WTC11 (cell line): Measurements from ENCODE around the gene CYP51A1. TPM values are rescaled to one million over a fixed set of nuclear protein-coding genes. Genes with fewer than 3 reads are reported as not detected.

ENCODE experiments used
- ATAC-seq: fragments of 200-7000 bp; cut with Tn5 transposase; 2 replicates; pipeline ENCODE4 v1.10.0; 2021; ENCODE audit warnings: mild to moderate bottlenecking, moderate library complexity
- CTCF ChIA-PET: fragments of 300-600 bp; sonication (Branson Sonifier 250); formaldehyde crosslinking; loops from one replicate; lab custom pipeline; 2021; ENCODE audit warnings: antibody characterized with exemption; lab: Charles Lee
- POLR2A ChIA-PET: fragments of 350-600 bp; sonication (Branson Sonifier 250); formaldehyde crosslinking; loops from one replicate; lab custom pipeline; 2021; ENCODE audit warnings: antibody characterized with exemption; lab: Charles Lee
- DNase-seq: peaks from one replicate; pipeline ENCODE4 v3.0.0; 2021; ENCODE audit warnings: low spot score
- H3K27ac Mint-ChIP-seq: 2 replicates; pipeline ENCODE4 v1.8.0; 2021; ENCODE audit warnings: mixed read lengths
- H3K27me3 Mint-ChIP-seq: 2 replicates; pipeline ENCODE4 v1.8.0; 2021; ENCODE audit warnings: low read depth, mild to moderate bottlenecking, moderate library complexity, mixed read lengths
- H3K36me3 Mint-ChIP-seq: 2 replicates; pipeline ENCODE4 v1.8.0; 2021; ENCODE audit warnings: mixed read lengths
- H3K4me1 Mint-ChIP-seq: 2 replicates; pipeline ENCODE4 v1.8.0; 2022; ENCODE audit warnings: mixed read lengths
- H3K4me3 Mint-ChIP-seq: 2 replicates; pipeline ENCODE4 v1.8.0; 2021; ENCODE audit warnings: mild to moderate bottlenecking, moderate library complexity, mixed read lengths
- H3K9me3 Mint-ChIP-seq: 2 replicates; pipeline ENCODE4 v1.8.0; 2021; ENCODE audit warnings: mixed read lengths
- CREM ChIP-seq: sonication (generic); formaldehyde crosslinking; IDR thresholded peaks from 2 replicates; pipeline ENCODE4 v1.8.1; 2022; ENCODE audit warnings: mild to moderate bottlenecking, missing genetic modification reagents, moderate library complexity
- ETV6 ChIP-seq: sonication (generic); formaldehyde crosslinking; IDR thresholded peaks from 2 replicates; pipeline ENCODE4 v1.8.1; 2022; ENCODE audit warnings: mild to moderate bottlenecking, missing genetic modification reagents
- IRF2 ChIP-seq: sonication (generic); formaldehyde crosslinking; IDR thresholded peaks from 2 replicates; pipeline ENCODE4 v1.8.0; 2022; ENCODE audit warnings: low read depth, missing genetic modification reagents, borderline replicate concordance
- TEAD4 ChIP-seq: sonication (generic); formaldehyde crosslinking; IDR thresholded peaks from 2 replicates; pipeline ENCODE4 v1.8.0; 2022; ENCODE audit warnings: mild to moderate bottlenecking, missing genetic modification reagents
- TP53 ChIP-seq: sonication (generic); formaldehyde crosslinking; IDR thresholded peaks from 2 replicates; pipeline ENCODE4 v1.8.1; 2023; ENCODE audit warnings: mild to moderate bottlenecking, missing genetic modification reagents
- ZNF121 ChIP-seq: sonication (generic); formaldehyde crosslinking; IDR thresholded peaks from 2 replicates; pipeline ENCODE4 v1.8.0; 2023; ENCODE audit warnings: missing genetic modification reagents
- ZNF138 ChIP-seq: sonication (generic); formaldehyde crosslinking; conservative IDR thresholded peaks from 2 replicates; pipeline ENCODE4 v1.8.1; 2022; ENCODE audit warnings: mild to moderate bottlenecking, moderate library complexity, missing genetic modification reagents
- ZNF219 ChIP-seq: sonication (generic); formaldehyde crosslinking; IDR thresholded peaks from 2 replicates; pipeline ENCODE4 v1.8.0; 2023; ENCODE audit warnings: missing genetic modification reagents, mild to moderate bottlenecking, borderline replicate concordance
- total RNA-seq: library from RNA; stranded (reverse); gene quantifications from 3 replicates; pipeline ENCODE4 v1.2.3, GENCODE V29; 2021
- TF ChIP-seq, protein P1 (sequence below): sonication (generic); formaldehyde crosslinking; IDR thresholded peaks from 2 replicates; pipeline ENCODE4 v1.8.0; 2023; ENCODE audit warnings: missing genetic modification reagents, mild to moderate bottlenecking, borderline replicate concordance
- TF ChIP-seq, protein P2 (sequence below): fragments of 250-450 bp; sonication (Bioruptor Pico); IDR thresholded peaks from 2 replicates; pipeline ENCODE4 v1.9.0; 2021; ENCODE audit warnings: mild to moderate bottlenecking
- TF ChIP-seq, protein P3 (sequence below): sonication (generic); formaldehyde crosslinking; IDR thresholded peaks from 2 replicates; pipeline ENCODE4 v1.8.0; 2022; ENCODE audit warnings: mild to moderate bottlenecking, missing genetic modification reagents
- TF ChIP-seq, protein P4 (sequence below): fragments of 250-450 bp; sonication (Bioruptor Pico); IDR thresholded peaks from 2 replicates; pipeline ENCODE4 v1.8.0; 2021; ENCODE audit warnings: mild to moderate bottlenecking
- TF ChIP-seq, protein P5 (sequence below): sonication (generic); formaldehyde crosslinking; IDR thresholded peaks from 2 replicates; pipeline ENCODE4 v1.8.1; 2023; ENCODE audit warnings: mild to moderate bottlenecking, missing genetic modification reagents, moderate library complexity
- TF ChIP-seq, protein P6 (sequence below): fragments of 200-600 bp; IDR thresholded peaks from 2 replicates; pipeline ENCODE4 v1.8.0; 2022; ENCODE audit warnings: antibody characterized with exemption
- TF ChIP-seq, protein P7 (sequence below): sonication (generic); formaldehyde crosslinking; IDR thresholded peaks from 2 replicates; pipeline ENCODE4 v1.8.1; 2023; ENCODE audit warnings: mild to moderate bottlenecking, moderate library complexity, missing genetic modification reagents
- TF ChIP-seq, protein P8 (sequence below): fragments of 250-450 bp; sonication (Bioruptor Pico); IDR thresholded peaks from 2 replicates; pipeline ENCODE4 v1.9.0; 2021; ENCODE audit warnings: mild to moderate bottlenecking

The CYP51A1 gene
- total RNA-seq, 1 experiment from 2014 or later: 81.4 TPM

DNA sequence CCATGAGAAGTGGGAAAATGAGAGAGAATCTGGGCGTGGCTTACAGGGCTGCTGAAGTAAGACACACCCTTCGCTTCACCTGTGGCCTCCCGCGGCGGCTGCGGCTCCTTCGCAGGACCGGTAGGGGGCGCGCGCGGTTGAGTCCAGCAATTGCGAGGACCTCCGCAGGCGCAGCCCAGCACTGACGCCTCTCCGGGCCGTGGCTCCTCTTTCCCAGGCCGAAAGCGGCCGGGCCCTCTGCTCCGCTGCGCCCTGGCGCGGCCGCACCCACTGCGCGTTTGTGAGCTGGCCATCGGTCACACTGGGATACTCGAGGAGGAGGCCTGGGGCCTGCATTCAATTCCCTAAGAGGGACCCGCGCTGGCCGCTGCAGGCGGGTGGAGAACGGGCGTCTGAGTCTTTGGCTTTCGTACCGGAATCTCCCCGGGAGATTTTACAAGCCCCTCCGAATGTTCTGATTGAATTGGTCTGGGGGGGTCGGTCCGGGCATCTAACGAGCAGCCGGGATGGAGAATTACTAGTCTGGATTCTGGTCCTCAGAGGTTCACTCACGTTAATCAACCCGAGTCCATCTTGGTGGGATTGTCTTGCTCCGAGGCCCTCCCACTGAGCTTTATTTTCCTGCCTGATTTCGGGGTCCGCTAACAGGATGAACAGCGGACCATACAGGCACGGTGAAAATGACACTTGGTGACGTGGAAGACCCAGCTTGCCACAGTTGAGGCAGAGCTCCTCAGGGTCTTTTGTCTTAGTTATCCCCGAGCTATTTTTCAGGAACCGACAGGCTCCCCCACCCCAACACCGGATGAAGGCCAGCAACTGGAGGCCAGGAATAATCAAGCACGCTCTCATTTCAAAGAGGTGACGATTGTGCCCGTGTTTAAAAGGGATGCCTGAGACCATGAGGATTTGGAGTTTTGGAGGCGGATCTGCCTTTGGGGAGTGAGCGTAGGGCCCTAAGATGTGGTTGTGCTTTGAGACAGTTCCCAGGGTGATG lies 44.9 kb upstream of the CYP51A1 start, which contains the start of gene LRRD1:
Gene LRRD1, minus strand, starts transcription at position 215 of the 997 bp plus-strand sequence. CDS start 13,940 bp downstream, outside the sequence.
- CTCF ChIA-PET: interaction anchor here (0.6 to 1.4 kb wide), 22 partner anchors 9 to 411 kb away, joined by 3 to 15 read pairs (median 4); partner anchors contain the start of genes ANKIB1, CYP51A1, GATAD1 and KRIT1
- Mint-ChIP-seq H3K27ac (no peak within 1 kb of the TSS; the same call in 1 of the 2 replicates), H3K36me3 (no peaks in the 10 kb centered on the region), H3K4me3 (peak within 1 kb of the TSS; percentile 73), H3K4me1 (0 out of 2 replicates have a peak, but pooled peaks cover 3% of the 10 kb centered on the region), H3K27me3 (peaks cover 27% of the 10 kb centered on the region), H3K9me3 (peaks cover 13% of the 10 kb centered on the region)
- TF ChIP-seq, protein P1, sequence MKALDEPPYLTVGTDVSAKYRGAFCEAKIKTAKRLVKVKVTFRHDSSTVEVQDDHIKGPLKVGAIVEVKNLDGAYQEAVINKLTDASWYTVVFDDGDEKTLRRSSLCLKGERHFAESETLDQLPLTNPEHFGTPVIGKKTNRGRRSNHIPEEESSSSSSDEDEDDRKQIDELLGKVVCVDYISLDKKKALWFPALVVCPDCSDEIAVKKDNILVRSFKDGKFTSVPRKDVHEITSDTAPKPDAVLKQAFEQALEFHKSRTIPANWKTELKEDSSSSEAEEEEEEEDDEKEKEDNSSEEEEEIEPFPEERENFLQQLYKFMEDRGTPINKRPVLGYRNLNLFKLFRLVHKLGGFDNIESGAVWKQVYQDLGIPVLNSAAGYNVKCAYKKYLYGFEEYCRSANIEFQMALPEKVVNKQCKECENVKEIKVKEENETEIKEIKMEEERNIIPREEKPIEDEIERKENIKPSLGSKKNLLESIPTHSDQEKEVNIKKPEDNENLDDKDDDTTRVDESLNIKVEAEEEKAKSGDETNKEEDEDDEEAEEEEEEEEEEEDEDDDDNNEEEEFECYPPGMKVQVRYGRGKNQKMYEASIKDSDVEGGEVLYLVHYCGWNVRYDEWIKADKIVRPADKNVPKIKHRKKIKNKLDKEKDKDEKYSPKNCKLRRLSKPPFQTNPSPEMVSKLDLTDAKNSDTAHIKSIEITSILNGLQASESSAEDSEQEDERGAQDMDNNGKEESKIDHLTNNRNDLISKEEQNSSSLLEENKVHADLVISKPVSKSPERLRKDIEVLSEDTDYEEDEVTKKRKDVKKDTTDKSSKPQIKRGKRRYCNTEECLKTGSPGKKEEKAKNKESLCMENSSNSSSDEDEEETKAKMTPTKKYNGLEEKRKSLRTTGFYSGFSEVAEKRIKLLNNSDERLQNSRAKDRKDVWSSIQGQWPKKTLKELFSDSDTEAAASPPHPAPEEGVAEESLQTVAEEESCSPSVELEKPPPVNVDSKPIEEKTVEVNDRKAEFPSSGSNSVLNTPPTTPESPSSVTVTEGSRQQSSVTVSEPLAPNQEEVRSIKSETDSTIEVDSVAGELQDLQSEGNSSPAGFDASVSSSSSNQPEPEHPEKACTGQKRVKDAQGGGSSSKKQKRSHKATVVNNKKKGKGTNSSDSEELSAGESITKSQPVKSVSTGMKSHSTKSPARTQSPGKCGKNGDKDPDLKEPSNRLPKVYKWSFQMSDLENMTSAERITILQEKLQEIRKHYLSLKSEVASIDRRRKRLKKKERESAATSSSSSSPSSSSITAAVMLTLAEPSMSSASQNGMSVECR (CRISPR knock-in tag): no peak
- TF ChIP-seq, protein P2, sequence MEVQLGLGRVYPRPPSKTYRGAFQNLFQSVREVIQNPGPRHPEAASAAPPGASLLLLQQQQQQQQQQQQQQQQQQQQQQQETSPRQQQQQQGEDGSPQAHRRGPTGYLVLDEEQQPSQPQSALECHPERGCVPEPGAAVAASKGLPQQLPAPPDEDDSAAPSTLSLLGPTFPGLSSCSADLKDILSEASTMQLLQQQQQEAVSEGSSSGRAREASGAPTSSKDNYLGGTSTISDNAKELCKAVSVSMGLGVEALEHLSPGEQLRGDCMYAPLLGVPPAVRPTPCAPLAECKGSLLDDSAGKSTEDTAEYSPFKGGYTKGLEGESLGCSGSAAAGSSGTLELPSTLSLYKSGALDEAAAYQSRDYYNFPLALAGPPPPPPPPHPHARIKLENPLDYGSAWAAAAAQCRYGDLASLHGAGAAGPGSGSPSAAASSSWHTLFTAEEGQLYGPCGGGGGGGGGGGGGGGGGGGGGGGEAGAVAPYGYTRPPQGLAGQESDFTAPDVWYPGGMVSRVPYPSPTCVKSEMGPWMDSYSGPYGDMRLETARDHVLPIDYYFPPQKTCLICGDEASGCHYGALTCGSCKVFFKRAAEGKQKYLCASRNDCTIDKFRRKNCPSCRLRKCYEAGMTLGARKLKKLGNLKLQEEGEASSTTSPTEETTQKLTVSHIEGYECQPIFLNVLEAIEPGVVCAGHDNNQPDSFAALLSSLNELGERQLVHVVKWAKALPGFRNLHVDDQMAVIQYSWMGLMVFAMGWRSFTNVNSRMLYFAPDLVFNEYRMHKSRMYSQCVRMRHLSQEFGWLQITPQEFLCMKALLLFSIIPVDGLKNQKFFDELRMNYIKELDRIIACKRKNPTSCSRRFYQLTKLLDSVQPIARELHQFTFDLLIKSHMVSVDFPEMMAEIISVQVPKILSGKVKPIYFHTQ (CRISPR knock-in tag): no peak
- TF ChIP-seq, protein P3, sequence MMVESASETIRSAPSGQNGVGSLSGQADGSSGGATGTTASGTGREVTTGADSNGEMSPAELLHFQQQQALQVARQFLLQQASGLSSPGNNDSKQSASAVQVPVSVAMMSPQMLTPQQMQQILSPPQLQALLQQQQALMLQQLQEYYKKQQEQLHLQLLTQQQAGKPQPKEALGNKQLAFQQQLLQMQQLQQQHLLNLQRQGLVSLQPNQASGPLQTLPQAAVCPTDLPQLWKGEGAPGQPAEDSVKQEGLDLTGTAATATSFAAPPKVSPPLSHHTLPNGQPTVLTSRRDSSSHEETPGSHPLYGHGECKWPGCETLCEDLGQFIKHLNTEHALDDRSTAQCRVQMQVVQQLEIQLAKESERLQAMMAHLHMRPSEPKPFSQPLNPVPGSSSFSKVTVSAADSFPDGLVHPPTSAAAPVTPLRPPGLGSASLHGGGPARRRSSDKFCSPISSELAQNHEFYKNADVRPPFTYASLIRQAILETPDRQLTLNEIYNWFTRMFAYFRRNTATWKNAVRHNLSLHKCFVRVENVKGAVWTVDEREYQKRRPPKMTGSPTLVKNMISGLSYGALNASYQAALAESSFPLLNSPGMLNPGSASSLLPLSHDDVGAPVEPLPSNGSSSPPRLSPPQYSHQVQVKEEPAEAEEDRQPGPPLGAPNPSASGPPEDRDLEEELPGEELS: 0 out of 2 replicates have a peak, but pooled peaks have one; percentile 12
- TF ChIP-seq ETV6 (CRISPR knock-in tag) (peak; percentile 78; the same call in 1 of the 2 replicates), CREM (no peak), TEAD4 (no peak), ZNF138 (CRISPR knock-in tag) (0 out of 2 replicates have a peak, but pooled peaks have one; percentile 60), TP53 (CRISPR knock-in tag) (0 out of 2 replicates have a peak, but pooled peaks have one; percentile 38), ZNF219 (CRISPR knock-in tag) (no peak), IRF2 (CRISPR knock-in tag) (no peak), ZNF121 (CRISPR knock-in tag) (no peak)
- TF ChIP-seq, protein P4, sequence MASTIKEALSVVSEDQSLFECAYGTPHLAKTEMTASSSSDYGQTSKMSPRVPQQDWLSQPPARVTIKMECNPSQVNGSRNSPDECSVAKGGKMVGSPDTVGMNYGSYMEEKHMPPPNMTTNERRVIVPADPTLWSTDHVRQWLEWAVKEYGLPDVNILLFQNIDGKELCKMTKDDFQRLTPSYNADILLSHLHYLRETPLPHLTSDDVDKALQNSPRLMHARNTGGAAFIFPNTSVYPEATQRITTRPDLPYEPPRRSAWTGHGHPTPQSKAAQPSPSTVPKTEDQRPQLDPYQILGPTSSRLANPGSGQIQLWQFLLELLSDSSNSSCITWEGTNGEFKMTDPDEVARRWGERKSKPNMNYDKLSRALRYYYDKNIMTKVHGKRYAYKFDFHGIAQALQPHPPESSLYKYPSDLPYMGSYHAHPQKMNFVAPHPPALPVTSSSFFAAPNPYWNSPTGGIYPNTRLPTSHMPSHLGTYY (CRISPR knock-in tag): no peak
- TF ChIP-seq, protein P5, sequence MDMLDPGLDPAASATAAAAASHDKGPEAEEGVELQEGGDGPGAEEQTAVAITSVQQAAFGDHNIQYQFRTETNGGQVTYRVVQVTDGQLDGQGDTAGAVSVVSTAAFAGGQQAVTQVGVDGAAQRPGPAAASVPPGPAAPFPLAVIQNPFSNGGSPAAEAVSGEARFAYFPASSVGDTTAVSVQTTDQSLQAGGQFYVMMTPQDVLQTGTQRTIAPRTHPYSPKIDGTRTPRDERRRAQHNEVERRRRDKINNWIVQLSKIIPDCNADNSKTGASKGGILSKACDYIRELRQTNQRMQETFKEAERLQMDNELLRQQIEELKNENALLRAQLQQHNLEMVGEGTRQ: 0 out of 2 replicates have a peak, but pooled peaks have one; percentile 17
- TF ChIP-seq, protein P6, sequence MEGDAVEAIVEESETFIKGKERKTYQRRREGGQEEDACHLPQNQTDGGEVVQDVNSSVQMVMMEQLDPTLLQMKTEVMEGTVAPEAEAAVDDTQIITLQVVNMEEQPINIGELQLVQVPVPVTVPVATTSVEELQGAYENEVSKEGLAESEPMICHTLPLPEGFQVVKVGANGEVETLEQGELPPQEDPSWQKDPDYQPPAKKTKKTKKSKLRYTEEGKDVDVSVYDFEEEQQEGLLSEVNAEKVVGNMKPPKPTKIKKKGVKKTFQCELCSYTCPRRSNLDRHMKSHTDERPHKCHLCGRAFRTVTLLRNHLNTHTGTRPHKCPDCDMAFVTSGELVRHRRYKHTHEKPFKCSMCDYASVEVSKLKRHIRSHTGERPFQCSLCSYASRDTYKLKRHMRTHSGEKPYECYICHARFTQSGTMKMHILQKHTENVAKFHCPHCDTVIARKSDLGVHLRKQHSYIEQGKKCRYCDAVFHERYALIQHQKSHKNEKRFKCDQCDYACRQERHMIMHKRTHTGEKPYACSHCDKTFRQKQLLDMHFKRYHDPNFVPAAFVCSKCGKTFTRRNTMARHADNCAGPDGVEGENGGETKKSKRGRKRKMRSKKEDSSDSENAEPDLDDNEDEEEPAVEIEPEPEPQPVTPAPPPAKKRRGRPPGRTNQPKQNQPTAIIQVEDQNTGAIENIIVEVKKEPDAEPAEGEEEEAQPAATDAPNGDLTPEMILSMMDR: peak; percentile 97
- TF ChIP-seq, protein P7, sequence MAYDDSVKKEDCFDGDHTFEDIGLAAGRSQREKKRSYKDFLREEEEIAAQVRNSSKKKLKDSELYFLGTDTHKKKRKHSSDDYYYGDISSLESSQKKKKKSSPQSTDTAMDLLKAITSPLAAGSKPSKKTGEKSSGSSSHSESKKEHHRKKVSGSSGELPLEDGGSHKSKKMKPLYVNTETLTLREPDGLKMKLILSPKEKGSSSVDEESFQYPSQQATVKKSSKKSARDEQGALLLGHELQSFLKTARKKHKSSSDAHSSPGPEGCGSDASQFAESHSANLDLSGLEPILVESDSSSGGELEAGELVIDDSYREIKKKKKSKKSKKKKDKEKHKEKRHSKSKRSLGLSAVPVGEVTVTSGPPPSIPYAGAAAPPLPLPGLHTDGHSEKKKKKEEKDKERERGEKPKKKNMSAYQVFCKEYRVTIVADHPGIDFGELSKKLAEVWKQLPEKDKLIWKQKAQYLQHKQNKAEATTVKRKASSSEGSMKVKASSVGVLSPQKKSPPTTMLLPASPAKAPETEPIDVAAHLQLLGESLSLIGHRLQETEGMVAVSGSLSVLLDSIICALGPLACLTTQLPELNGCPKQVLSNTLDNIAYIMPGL (CRISPR knock-in tag): peak; percentile 93
- TF ChIP-seq, protein P8, sequence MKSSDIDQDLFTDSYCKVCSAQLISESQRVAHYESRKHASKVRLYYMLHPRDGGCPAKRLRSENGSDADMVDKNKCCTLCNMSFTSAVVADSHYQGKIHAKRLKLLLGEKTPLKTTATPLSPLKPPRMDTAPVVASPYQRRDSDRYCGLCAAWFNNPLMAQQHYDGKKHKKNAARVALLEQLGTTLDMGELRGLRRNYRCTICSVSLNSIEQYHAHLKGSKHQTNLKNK (CRISPR knock-in tag): no peak
- DNase-seq: peak; percentile 97
- ATAC-seq: peak; percentile 99
- POLR2A ChIA-PET: interaction anchor here (0.5 kb wide), 1 partner anchor 20 kb away, joined by 4 read pairs; no protein-coding TSS in a partner anchor
